GM23338 (cell line): ENCODE results near the gene SIRT2. TPM values are rescaled to one million over a fixed set of nuclear protein-coding genes. Genes with fewer than 3 reads are reported as not detected.

Source experiments
- ATAC-seq: fragments of 200-7000 bp; cut with Tn5 transposase; 3 replicates; pipeline ENCODE4 v1.9.1; 2020
- DNase-seq: peaks from one replicate; pipeline ENCODE4 v3.0.0-alpha.2; 2015; ENCODE audit warnings: low spot score
- H2AFZ ChIP-seq: fragments of 200-600 bp; sonication (generic); 2 replicates; pipeline ENCODE4 v1.8.0; 2016; ENCODE audit warnings: antibody characterized with exemption, mild to moderate bottlenecking, moderate library complexity
- H3F3A ChIP-seq: fragments of 200-600 bp; sonication (generic); replicated peaks from 2 replicates; pipeline ENCODE4 v1.8.0; 2017; ENCODE audit warnings: antibody characterized with exemption, mixed run types, low read depth
- H3K27ac ChIP-seq: fragments of 200-600 bp; sonication (generic); 2 replicates; pipeline ENCODE4 v1.6.1; 2016; ENCODE audit warnings: low read depth
- H3K27me3 ChIP-seq: fragments of 200-600 bp; sonication (generic); 2 replicates; pipeline ENCODE4 v1.8.0; 2016; ENCODE audit warnings: mild to moderate bottlenecking, mixed run types, moderate library complexity; ENCODE audit not compliant: insufficient read depth
- H3K36me3 ChIP-seq: fragments of 200-600 bp; sonication (generic); 2 replicates; pipeline ENCODE4 v1.8.0; 2016; ENCODE audit warnings: mild to moderate bottlenecking; ENCODE audit not compliant: insufficient read depth
- H3K4me1 ChIP-seq: fragments of 200-600 bp; sonication (generic); 2 replicates; pipeline ENCODE4 v1.8.0; 2016; ENCODE audit warnings: mild to moderate bottlenecking, moderate library complexity; ENCODE audit not compliant: insufficient read depth
- H3K4me2 ChIP-seq: fragments of 200-600 bp; sonication (generic); 2 replicates; pipeline ENCODE4 v1.7.1; 2017; ENCODE audit warnings: mixed run types
- H3K4me3 ChIP-seq: fragments of 200-600 bp; sonication (generic); 2 replicates; pipeline ENCODE4 v1.6.1; 2016; ENCODE audit warnings: mixed run types
- H3K79me2 ChIP-seq: fragments of 200-600 bp; sonication (generic); replicated peaks from 2 replicates; pipeline ENCODE4 v1.8.0; 2017; ENCODE audit warnings: mild to moderate bottlenecking; ENCODE audit not compliant: insufficient read depth
- H3K9me2 ChIP-seq: fragments of 200-600 bp; sonication (generic); 2 replicates; pipeline ENCODE4 v1.8.0; 2017; ENCODE audit not compliant: insufficient read depth
- H4K20me1 ChIP-seq: fragments of 200-600 bp; sonication (generic); replicated peaks from 2 replicates; pipeline ENCODE4 v1.8.0; 2017; ENCODE audit warnings: mild to moderate bottlenecking; ENCODE audit not compliant: insufficient read depth
- H3K27ac Mint-ChIP-seq: 2 replicates; pipeline ENCODE4 v1.8.0; 2020; ENCODE audit warnings: inconsistent platforms, mild to moderate bottlenecking, moderate library complexity, mixed read lengths
- H3K27me3 Mint-ChIP-seq: 3 replicates; pipeline ENCODE4 v1.8.0; 2022; ENCODE audit warnings: low read depth, mild to moderate bottlenecking, moderate library complexity, mixed read lengths, inconsistent platforms; ENCODE audit not compliant: insufficient read depth, poor library complexity
- H3K36me3 Mint-ChIP-seq: 3 replicates; pipeline ENCODE4 v1.8.0; 2021; ENCODE audit warnings: low read depth, mild to moderate bottlenecking, inconsistent platforms, moderate library complexity, mixed read lengths
- H3K4me1 Mint-ChIP-seq: 3 replicates; pipeline ENCODE4 v1.8.0; 2020; ENCODE audit warnings: mild to moderate bottlenecking, inconsistent platforms, mixed read lengths
- H3K4me3 Mint-ChIP-seq: 3 replicates; pipeline ENCODE4 v1.8.0; 2021; ENCODE audit warnings: moderate library complexity, mild to moderate bottlenecking, inconsistent platforms, mixed read lengths
- H3K9me3 Mint-ChIP-seq: 3 replicates; pipeline ENCODE4 v1.8.0; 2020; ENCODE audit warnings: moderate library complexity, mild to moderate bottlenecking, inconsistent platforms, mixed read lengths
- CTCF ChIP-seq, 2 experiments: fragments of 200-600 bp in 1 of 2; sonication (generic) in 1 of 2; conservative IDR thresholded peaks; 2 replicates each; pipeline versions ENCODE4 v1.5.1 to v1.6.1; 2016 to 2017; ENCODE audit warnings: antibody characterized with exemption in 2 of 2, low read depth in 2 of 2, mild to moderate bottlenecking in 2 of 2, moderate library complexity in 1 of 2
- STAT1 ChIP-seq: IDR thresholded peaks from one replicate; pipeline ENCODE4 v1.6.1; 2016; ENCODE audit warnings: antibody characterized with exemption; ENCODE audit not compliant: unreplicated experiment
- ZNF114 ChIP-seq: fragments of 250-450 bp; sonication (Bioruptor Pico); IDR thresholded peaks from 2 replicates; pipeline ENCODE4 v1.5.0; 2020; ENCODE audit warnings: mild to moderate bottlenecking, moderate library complexity
- ZNF462 ChIP-seq: fragments of 250-450 bp; sonication (Bioruptor Pico); IDR thresholded peaks from 2 replicates; pipeline ENCODE4 v1.5.0; 2020; ENCODE audit warnings: mild to moderate bottlenecking, moderate library complexity
- polyA plus RNA-seq: library from polyadenylated mRNA; unstranded; fragments of >200 nt; fragmentation: Nextera tagmentation; extraction: Ambion mirVana; gene quantifications from 2 replicates; pipeline ENCODE4 v1.2.1, GENCODE V29; 2016
- total RNA-seq: library from RNA; depleted of rRNA; stranded (reverse); fragments of >200 nt; shearing (Covaris generic); gene quantifications from 2 replicates; pipeline ENCODE4 v1.2.3, GENCODE V29; 2014
- TF ChIP-seq, protein P1 (sequence below): IDR thresholded peaks from 2 replicates; pipeline ENCODE4 v1.6.1; 2016; ENCODE audit warnings: antibody characterized with exemption

The SIRT2 gene
- total and polyA plus RNA-seq, 2 experiments from 2014 or later = 2.7 to 8.4 TPM

DNA sequence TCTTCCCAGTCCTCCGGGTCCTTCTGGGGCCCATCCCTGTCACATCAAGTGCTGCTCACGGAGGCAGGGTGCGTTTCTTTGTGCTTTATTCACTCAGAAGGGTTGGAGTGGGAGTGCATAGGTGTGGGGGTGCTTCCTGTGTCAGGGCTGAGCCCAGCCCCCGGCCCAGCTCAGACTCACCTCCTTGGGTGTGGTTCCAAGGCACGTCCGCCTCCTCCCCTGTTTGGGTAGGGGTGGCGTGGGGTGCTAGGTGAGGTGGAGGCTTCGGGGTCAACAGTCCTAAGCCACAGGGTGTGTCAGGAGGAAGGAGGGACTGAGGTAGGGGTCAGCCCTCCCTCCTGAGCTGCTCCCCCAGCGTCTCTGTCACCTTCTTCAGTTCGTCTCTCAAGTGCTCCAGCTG lies 9.5 kb upstream of the SIRT2 start (continued):
- no peak for TF ChIP-seq CTCF (conservative IDR thresholded peaks at IDR 0.05; ENCODE audit: low read depth in 2 of 2)

- Histone ChIP-seq H3K4me2 (no peak overlapping the region), H2AFZ (no peak overlapping the region), H3K4me1 (peaks cover 5% of the 10 kb centered on the region), H3K79me2 (peaks cover 1% of the 10 kb centered on the region; the same call in 1 of the 2 replicates), H3K27me3 (0 out of 2 replicates have a peak, but pooled peaks cover 4% of the 10 kb centered on the region), H3K9me2 (no peaks in the 10 kb centered on the region), H3K36me3 (no peaks in the 10 kb centered on the region; the same call in 1 of the 2 replicates), H3F3A (no peaks in the 10 kb centered on the region), H3K27ac (no peak overlapping the region), H4K20me1 (no peaks in the 10 kb centered on the region), H3K4me3 (no peak overlapping the region)
- H3K9me3 Mint-ChIP-seq = no peaks in the 10 kb centered on the region
- peaks cover 6% of the 10 kb centered on the region; the same call in 2 of the 3 replicates for H3K4me1 Mint-ChIP-seq
- H3K27ac Mint-ChIP-seq = no peak overlapping the region
- no peak for DNase-seq
- TF ChIP-seq, protein P1, sequence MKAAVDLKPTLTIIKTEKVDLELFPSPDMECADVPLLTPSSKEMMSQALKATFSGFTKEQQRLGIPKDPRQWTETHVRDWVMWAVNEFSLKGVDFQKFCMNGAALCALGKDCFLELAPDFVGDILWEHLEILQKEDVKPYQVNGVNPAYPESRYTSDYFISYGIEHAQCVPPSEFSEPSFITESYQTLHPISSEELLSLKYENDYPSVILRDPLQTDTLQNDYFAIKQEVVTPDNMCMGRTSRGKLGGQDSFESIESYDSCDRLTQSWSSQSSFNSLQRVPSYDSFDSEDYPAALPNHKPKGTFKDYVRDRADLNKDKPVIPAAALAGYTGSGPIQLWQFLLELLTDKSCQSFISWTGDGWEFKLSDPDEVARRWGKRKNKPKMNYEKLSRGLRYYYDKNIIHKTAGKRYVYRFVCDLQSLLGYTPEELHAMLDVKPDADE = no peak
- TF ChIP-seq STAT1 = no peak
- no peak for TF ChIP-seq ZNF114 (CRISPR knock-in tag)
- no peak for TF ChIP-seq ZNF462 (CRISPR knock-in tag)
- peaks cover 8% of the 10 kb centered on the region for H3K27me3 Mint-ChIP-seq
- no peak overlapping the region; the same call in 2 of the 3 replicates for H3K4me3 Mint-ChIP-seq
- H3K36me3 Mint-ChIP-seq = peaks cover 27% of the 10 kb centered on the region
- ATAC-seq = no peak
These were observed 8.3 kb upstream of the SIRT2 start for GRCh38 chr19:38907670-38908069.
